Activated CD4-positive, CD25-positive, alpha-beta regulatory T cell (primary cell): ENCODE data around the gene LRRC58.
"Not testable (repeated sequence)": the region's sequence is repeated elsewhere in the genome, so short reads cannot be mapped to it uniquely, and the experiment has no call there.

Experiments
- DNase-seq, 4 experiments: peaks; one replicate each; lab custom pipeline; 2025; lab: John Stamatoyannopoulos, UW

LRRC58 gene

GRCh38 chr3:120339362-120339761 lies 9.8 kb downstream of the LRRC58 start:
- no peak for DNase-seq

- no peak for DNase-seq
These were observed 10.6 kb downstream of the LRRC58 start for GRCh38 chr3:120338517-120338916.

GRCh38 chr3:120332646-120333045 lies 16.5 kb downstream of the LRRC58 start:
- no peak for DNase-seq

- DNase-seq: no peak
These were observed 18.1 kb downstream of the LRRC58 start for GRCh38 chr3:120331076-120331475.

GRCh38 chr3:120326784-120327183 lies 22.4 kb downstream of the LRRC58 start:
- no peak for DNase-seq

- DNase-seq: no peak
These were observed 25.0 kb downstream of the LRRC58 start for GRCh38 chr3:120324190-120324589.

GRCh38 chr3:120323761-120324160 lies 25.4 kb downstream of the LRRC58 start:
- DNase-seq: not testable (repeated sequence)

GRCh38 chr3:120311863-120312794 lies 37.0 kb downstream of the LRRC58 start:
- DNase-seq: no peak

- DNase-seq: no peak
These were observed 42.4 kb downstream of the LRRC58 start for GRCh38 chr3:120306519-120307455.

- DNase-seq: no peak
These were observed 44.5 kb downstream of the LRRC58 start for GRCh38 chr3:120304616-120305015.

- DNase-seq: no peak
These were observed 46.8 kb downstream of the LRRC58 start for GRCh38 chr3:120302361-120302760.

GRCh38 chr3:120300971-120301370 lies 48.2 kb downstream of the LRRC58 start:
- no peak for DNase-seq

- no peak for DNase-seq
These were observed 49.8 kb downstream of the LRRC58 start for GRCh38 chr3:120299403-120299802.

GRCh38 chr3:120298996-120299395 lies 50.2 kb downstream of the LRRC58 start:
- DNase-seq: no peak

- not testable (repeated sequence) for DNase-seq
These were observed 57.6 kb downstream of the LRRC58 start for GRCh38 chr3:120291552-120291951.

- no peak for DNase-seq
These were observed 59.5 kb downstream of the LRRC58 start for GRCh38 chr3:120289636-120290035.

- DNase-seq: no peak
These were observed 62.7 kb downstream of the LRRC58 start for GRCh38 chr3:120286465-120286864.

GRCh38 chr3:120285508-120285841 lies 63.7 kb downstream of the LRRC58 start:
- no peak for DNase-seq

GRCh38 chr3:120284747-120285507 lies 64.2 kb downstream of the LRRC58 start, which contains the start of gene GPR156:
Gene GPR156, minus strand, starts transcription at chr3:120285222. Its CDS starts 41,124 bp downstream, at chr3:120244098.
- DNase-seq: no peak

- DNase-seq: no peak
These were observed 67.9 kb downstream of the LRRC58 start for GRCh38 chr3:120281261-120281660.

- DNase-seq: no peak
These were observed 68.6 kb downstream of the LRRC58 start for GRCh38 chr3:120280566-120280965.

GRCh38 chr3:120280026-120280425 lies 69.1 kb downstream of the LRRC58 start:
- DNase-seq: no peak
